Adrenal gland (tissue), 12 donors: ENCODE data around the gene RNU4-1. TPM values are rescaled to one million over a fixed set of nuclear protein-coding genes. Genes with fewer than 3 reads are reported as not detected.
"Not testable (repeated sequence)": the region's sequence is repeated elsewhere in the genome, so short reads cannot be mapped to it uniquely, and the experiment has no call there.

Source experiments
- DNase-seq, 7 donors: peaks; one replicate each; pipeline ENCODE4 v3.0.0-alpha.2; 2019 to 2020
- H3K27ac ChIP-seq, 5 donors: fragments of 200-600 bp; sonication (generic) in 4 of 5; 1 replicate in 3 of 5; 2 replicates in 2 of 5; pipeline versions ENCODE4 v1.5.1 to v1.8.0; 2016 to 2020; ENCODE audit warnings: mild to moderate bottlenecking in 1 of 5
- H3K27me3 ChIP-seq: fragments of 200-600 bp; 2 replicates; pipeline ENCODE4 v1.8.0; 2021
- H3K36me3 ChIP-seq, 2 donors: fragments of 200-600 bp; replicated peaks in 1 of 2; 1 replicate in 1 of 2; 2 replicates in 1 of 2; pipeline versions ENCODE4 v1.5.1 to v1.8.0; 2018 to 2022
- H3K4me1 ChIP-seq, 2 donors: fragments of 200-600 bp; replicated peaks in 1 of 2; 1 replicate in 1 of 2; 2 replicates in 1 of 2; pipeline versions ENCODE4 v1.5.1 to v1.8.0; 2018 to 2021
- H3K4me3 ChIP-seq, 4 donors: fragments of 200-600 bp; sonication (generic) in 3 of 4; one replicate each; pipeline ENCODE4 v1.5.1; 2016 to 2018
- H3K9me3 ChIP-seq, 3 donors: fragments of 200-600 bp; sonication (generic) in 1 of 3; replicated peaks in 1 of 3; 1 replicate in 2 of 3; 2 replicates in 1 of 3; pipeline versions ENCODE4 v1.5.1 to v1.8.0; 2016 to 2021
- POLR2A ChIP-seq, 2 donors: fragments of 450-650 bp; IDR thresholded peaks; one replicate each; pipeline ENCODE4 v1.6.1; 2017; ENCODE audit warnings: antibody characterized with exemption in 2 of 2, mild to moderate bottlenecking in 2 of 2, moderate library complexity in 1 of 2
- WGBS, 4 donors: extraction: QIAGEN DNeasy Blood & Tissue Kit in 2 of 4; methylation state at CpG; one replicate each; pipeline versions ENCODE4 v1.1.5 to v1.1.7; 2013 to 2017; 5-methylcytosine and 5-hydroxymethylcytosine counted together
- intact Hi-C, 2 donors: fragments of 100-400 bp; cut with DNase I; formaldehyde crosslinking; loops; one replicate each; pipeline versions ENCODE4 v1.14.1 to v1.15.0; 2022 to 2023
- polyA plus RNA-seq, 3 donors: library from polyadenylated mRNA; stranded (reverse); fragments of 200-250 nt in 2 of 3; fragments of 350-450 nt in 1 of 3; fragmentation: Illumina TruSeq in 1 of 3; extraction: RNeasy Lipid Tissue Mini Kit (QIAGEN cat#74804) in 1 of 3; gene quantifications; one replicate each; pipeline ENCODE4 v1.2.3, GENCODE V29; 2013 to 2014
- total RNA-seq, 9 donors: library from RNA; depleted of rRNA in 4 of 9; stranded (reverse); fragments of >200 nt in 4 of 9; fragments of 120-200 nt in 1 of 9; fragmentation: NEBNext Ultra II Directional in 1 of 9; extraction: Animal tissue kit (Norgen Biotek cat#: 25700) in 1 of 9; gene quantifications; one replicate each; pipeline versions ENCODE4 v1.1.0 to v1.2.4, GENCODE V29; 2013 to 2023
- TF ChIP-seq, protein P1 (sequence below), 6 experiments: fragments of 450-650 bp in 4 of 6; fragments of 200-600 bp in 2 of 6; sonication (generic) in 1 of 6; IDR thresholded peaks; 1 replicate in 5 of 6; 2 replicates in 1 of 6; pipeline versions ENCODE4 v1.5.1 to v1.8.0; 2016 to 2021; ENCODE audit warnings: antibody characterized with exemption in 6 of 6, mild to moderate bottlenecking in 2 of 6, moderate library complexity in 1 of 6
- donor health status: healthy with polysubstance abuse.
- donor health status: Bipolar disorder and iron deficiency.
- donor health status: DM: yes; HTN: yes; CAD: no.
- donor health status: DM: no; HTN: no; CAD: no.
- donor health status: DM: no; HTN: no; CAD: no.
- donor health status: DM: yes; HTN: yes; CAD: no.

The RNU4-1 gene
- total and polyA plus RNA-seq, 12 donors: under 0.01 to 4,330 (median 1,627) TPM; not detected in 4

DNA sequence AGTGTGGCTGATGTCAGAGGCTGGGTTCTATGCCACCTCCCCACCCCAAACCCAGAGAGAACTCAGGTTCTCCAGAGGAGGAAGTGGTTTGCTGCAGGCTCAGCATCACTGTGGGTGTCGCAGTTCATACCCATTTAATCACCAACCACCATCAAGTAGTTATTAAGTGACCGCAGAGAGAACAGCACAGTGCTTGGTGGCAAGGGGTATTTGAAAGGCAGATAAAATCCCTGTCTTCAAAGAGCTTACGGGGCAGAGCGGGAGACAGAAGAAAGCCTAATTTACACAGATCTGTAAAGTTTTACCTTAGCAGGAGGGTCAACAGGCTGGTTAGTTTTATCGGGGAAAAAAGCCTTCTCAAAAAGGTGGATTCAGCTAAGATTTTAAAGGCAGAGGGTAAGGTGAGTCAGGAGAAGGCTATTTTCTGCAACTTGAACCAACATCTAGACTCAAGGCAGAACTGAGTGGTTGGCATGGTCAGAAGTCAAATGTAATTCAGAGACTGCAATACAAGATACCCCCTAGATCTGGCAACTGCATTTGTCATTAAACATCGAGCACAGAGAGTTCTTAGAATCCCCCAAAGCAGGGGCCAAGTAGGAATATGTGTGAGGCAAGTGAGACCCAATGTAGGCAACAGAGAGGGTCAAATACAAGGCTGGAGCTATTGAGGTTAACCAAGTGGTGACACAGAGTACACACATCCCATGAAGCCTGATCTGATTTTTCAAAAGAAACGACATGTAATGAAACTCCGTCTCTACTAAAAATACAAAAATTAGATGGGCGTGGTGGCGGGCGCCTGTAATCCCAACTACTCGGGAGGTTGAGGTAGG lies 40.7 kb downstream of the RNU4-1 start:
- Histone ChIP-seq H3K4me1 (peaks cover 34 to 87% of the 10 kb centered on the region in 2 donors), H3K9me3 (no peaks in the 10 kb centered on the region), H3K36me3 (peaks cover 0 to 7% of the 10 kb centered on the region in 2 donors), H3K27ac (peak overlapping the region in 2 of 5 donors; percentile 18 to 84), H3K4me3 (no peak overlapping the region), H3K27me3 (no peaks in the 10 kb centered on the region)
- intact Hi-C loops: no loop called here
- 82 to 87% (median 84%) methylated on average over 12 of the region's 12 CpGs for WGBS, 4 donors
- DNase-seq: peak in 1 of 7 donors; percentile 28
- TF ChIP-seq, protein P1, sequence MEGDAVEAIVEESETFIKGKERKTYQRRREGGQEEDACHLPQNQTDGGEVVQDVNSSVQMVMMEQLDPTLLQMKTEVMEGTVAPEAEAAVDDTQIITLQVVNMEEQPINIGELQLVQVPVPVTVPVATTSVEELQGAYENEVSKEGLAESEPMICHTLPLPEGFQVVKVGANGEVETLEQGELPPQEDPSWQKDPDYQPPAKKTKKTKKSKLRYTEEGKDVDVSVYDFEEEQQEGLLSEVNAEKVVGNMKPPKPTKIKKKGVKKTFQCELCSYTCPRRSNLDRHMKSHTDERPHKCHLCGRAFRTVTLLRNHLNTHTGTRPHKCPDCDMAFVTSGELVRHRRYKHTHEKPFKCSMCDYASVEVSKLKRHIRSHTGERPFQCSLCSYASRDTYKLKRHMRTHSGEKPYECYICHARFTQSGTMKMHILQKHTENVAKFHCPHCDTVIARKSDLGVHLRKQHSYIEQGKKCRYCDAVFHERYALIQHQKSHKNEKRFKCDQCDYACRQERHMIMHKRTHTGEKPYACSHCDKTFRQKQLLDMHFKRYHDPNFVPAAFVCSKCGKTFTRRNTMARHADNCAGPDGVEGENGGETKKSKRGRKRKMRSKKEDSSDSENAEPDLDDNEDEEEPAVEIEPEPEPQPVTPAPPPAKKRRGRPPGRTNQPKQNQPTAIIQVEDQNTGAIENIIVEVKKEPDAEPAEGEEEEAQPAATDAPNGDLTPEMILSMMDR (IDR thresholded peaks at IDR 0.05): no peak
- TF ChIP-seq POLR2A (IDR thresholded peaks at IDR 0.05): no peak

DNA sequence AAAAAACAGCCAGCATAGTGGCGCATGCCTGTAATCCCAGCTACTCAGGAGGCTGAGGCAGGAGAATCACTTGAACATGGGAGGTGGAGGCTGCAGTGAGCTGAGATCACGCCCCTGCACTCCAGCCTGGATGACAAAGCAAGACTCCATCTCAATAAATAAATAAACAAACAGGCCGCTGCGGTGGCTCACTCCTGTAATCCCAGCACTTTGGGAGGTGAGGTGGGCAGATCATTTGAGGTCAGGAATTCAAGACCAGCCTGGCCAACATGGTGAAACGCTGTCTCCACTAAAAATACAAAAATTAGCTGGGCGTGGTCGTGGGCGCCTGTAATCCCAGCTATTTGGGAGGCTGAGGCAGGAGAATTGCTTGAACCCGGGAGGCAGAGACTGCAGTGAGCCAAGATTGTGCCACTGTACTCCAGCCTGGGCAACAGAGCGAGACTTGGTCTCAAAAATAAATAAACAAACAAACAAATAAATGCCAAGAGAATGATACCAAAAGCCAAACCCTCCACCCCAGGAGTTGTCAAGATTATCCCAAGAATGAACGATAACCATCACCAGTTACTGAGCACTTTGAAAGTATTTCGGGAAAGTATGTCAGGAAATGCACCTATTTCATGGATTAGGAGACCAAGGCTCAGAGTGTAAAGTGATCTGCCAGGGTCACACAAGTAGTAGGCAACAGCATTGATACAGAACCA lies 41.5 kb downstream of the RNU4-1 start:
- peaks cover 36 to 87% of the 10 kb centered on the region in 2 donors for H3K4me1 ChIP-seq
- peak overlapping the region in 2 of 5 donors; percentile 79 to 84 for H3K27ac ChIP-seq
- H3K36me3 ChIP-seq, H3K4me3 ChIP-seq, H3K27me3 ChIP-seq, intact Hi-C loops, DNase-seq, H3K9me3 ChIP-seq: not testable (repeated sequence)
- WGBS, 4 donors: 88 to 95% (median 91%) methylated on average over 12 of the region's 12 CpGs

DNA sequence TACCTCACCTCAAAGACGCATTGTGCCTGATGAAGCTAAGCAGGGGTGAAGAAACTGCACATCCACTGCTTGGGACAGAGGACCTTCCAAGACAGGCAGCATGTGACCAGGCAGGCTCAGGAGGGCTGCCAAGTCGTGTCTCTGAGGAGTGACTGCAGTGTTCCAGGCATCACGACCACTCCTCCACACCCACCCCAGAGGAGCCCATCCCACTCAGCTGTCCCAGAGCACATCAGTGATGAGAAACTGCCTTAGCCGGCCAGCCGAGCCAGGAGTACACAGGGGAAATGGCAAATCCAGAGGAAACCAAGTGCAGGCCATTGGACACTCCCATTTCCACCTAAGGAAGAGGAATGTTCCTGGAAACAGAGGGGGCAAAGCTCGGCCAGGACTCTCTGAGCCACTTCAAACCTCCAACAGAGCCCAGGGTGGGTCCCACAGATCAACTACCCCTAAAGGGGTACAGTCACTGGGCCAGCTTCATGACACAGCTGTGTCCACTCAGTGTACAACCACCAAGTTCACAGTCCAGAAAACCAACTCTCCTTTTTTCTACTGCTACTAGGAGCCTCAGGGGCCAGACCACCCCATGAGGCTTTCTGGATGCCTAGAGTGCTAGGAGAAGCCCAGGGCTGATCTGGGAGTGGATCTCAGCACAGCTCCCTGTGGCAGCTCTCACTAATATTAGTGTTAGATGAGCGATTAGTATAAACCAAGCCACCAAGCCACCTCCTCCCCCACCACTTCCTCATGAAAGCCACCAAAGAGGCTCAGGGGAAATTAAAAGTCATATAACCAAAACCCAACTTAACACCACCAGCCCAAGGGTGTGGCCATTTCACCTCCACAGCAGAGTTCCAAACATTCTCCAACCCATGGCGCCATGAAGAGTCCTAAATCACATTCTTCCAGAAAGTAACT lies 42.9 kb downstream of the RNU4-1 start:
- Histone ChIP-seq H3K4me3 (no peak overlapping the region), H3K27me3 (no peaks in the 10 kb centered on the region), H3K27ac (peak overlapping the region in 4 of 5 donors; percentile 44 to 91 (median 82)), H3K9me3 (no peaks in the 10 kb centered on the region), H3K4me1 (peaks cover 33 to 82% of the 10 kb centered on the region in 2 donors), H3K36me3 (peaks cover 0 to 2% of the 10 kb centered on the region in 2 donors)
- WGBS, 4 donors: 44 to 62% (median 54%) methylated on average over 4 to 8 of the region's 8 CpGs
- peak in 5 of 7 donors; percentile 51 to 80 (median 63) for DNase-seq
- intact Hi-C loops: no loop called here
- no peak for TF ChIP-seq POLR2A (IDR thresholded peaks at IDR 0.05)
- TF ChIP-seq, protein P1 (IDR thresholded peaks at IDR 0.05): no peak

DNA sequence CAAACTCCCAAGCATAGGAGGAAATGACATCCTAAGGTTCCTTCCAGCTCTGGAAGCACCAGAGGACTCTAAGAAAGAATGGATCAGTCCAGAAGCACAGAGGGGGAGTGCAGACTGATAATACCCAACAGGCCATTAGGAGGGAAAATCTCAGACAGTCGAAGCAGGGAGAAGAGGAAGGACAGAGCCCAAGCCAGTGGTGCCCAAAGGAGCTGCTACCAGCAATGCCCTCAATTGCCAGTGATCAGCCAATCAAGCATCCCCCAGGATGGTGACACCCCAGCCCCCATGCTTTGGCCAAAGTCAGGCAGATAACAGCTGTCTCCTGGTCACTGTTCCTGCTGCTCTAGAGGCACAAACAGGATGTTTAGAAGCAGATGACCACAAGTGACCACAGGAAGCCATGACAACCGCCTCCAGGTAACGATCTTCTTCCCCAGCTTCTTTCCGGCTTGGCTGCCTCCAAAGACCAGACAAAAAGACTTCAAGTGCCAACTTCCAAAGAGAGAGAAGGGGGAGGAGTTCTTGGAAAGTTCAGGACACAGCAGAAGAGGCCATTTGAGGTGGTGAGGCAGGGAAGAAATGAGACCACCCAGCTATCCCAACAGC lies 43.7 kb downstream of the RNU4-1 start:
- no peaks in the 10 kb centered on the region for H3K9me3 ChIP-seq
- H3K27ac ChIP-seq: peak overlapping the region in 4 of 5 donors; percentile 44 to 91 (median 82)
- H3K36me3 ChIP-seq: no peaks in the 10 kb centered on the region
- peaks cover 33 to 84% of the 10 kb centered on the region in 2 donors for H3K4me1 ChIP-seq
- H3K4me3 ChIP-seq: no peak overlapping the region
- intact Hi-C loops: no loop called here
- DNase-seq: peak in 4 of 7 donors; percentile 33 to 82 (median 49)
- H3K27me3 ChIP-seq: no peaks in the 10 kb centered on the region
- TF ChIP-seq, protein P1 (IDR thresholded peaks at IDR 0.05): no peak
- peak in 1 of 2 donors; percentile 11 for TF ChIP-seq POLR2A (IDR thresholded peaks at IDR 0.05)
- 58 to 86% (median 63%) methylated on average over 4 of the region's 4 CpGs for WGBS, 4 donors
